ENCODE results near the gene CHD6.
A peak's percentile ranks its signal among the peaks of the same experiment; 100 is the strongest.

Gene CHD6

GRCh38 chr20:41546535-41546934 lies 71.6 kb downstream of the CHD6 start:
- no peak overlapping the region for H3K9ac ChIP-seq (ENCODE audit: low read length)
- no peak overlapping the region for H2BK12ac ChIP-seq (ENCODE audit: low read length in 2 of 2)
- H3K27me3 ChIP-seq (ENCODE audit: control insufficient read depth in 1 of 2, insufficient read depth in 1 of 2, low read length in 2 of 2) = no peaks in the 10 kb centered on the region
- no peak overlapping the region for H3K4me2 ChIP-seq (ENCODE audit: low read length, poor library complexity, severe bottlenecking)
- peaks cover 4% of the 10 kb centered on the region for H3K9me3 ChIP-seq (ENCODE audit: control insufficient read depth, low read length)
- H3K23ac ChIP-seq (ENCODE audit: low read length in 2 of 2) = no peak overlapping the region
- H3K14ac ChIP-seq (ENCODE audit: low read length in 2 of 2) = no peak overlapping the region
- no peak overlapping the region for H2AK5ac ChIP-seq (ENCODE audit: low read length, severe bottlenecking)
- no peak overlapping the region for H4K8ac ChIP-seq (ENCODE audit: low read length)
- no peak overlapping the region for H3K4ac ChIP-seq (ENCODE audit: low read depth in 1 of 2, low read length in 2 of 2)
- H2BK15ac ChIP-seq (ENCODE audit: low read depth, poor library complexity, severe bottlenecking) = no peak overlapping the region
- H3K18ac ChIP-seq (ENCODE audit: low read depth in 1 of 2, low read length in 2 of 2) = no peak overlapping the region
- H3K79me1 ChIP-seq (replicated peaks; ENCODE audit: low read length, poor library complexity, severe bottlenecking) = peaks cover 33% of the 10 kb centered on the region
- H3K4me1 ChIP-seq (ENCODE audit: control insufficient read depth, insufficient read depth, low read depth, low read length) = no peaks in the 10 kb centered on the region
- no peak for DNase-seq
- no peak overlapping the region for H2AFZ ChIP-seq (ENCODE audit: low read depth, low read length)
- no peak overlapping the region for H3K27ac ChIP-seq (ENCODE audit: low read length, poor library complexity, severe bottlenecking)
- H3K4me3 ChIP-seq (ENCODE audit: insufficient read depth in 1 of 2, low read depth in 1 of 2, low read length in 2 of 2) = no peak overlapping the region
- H3K36me3 ChIP-seq (ENCODE audit: control insufficient read depth in 1 of 2, insufficient read depth in 2 of 2, low read depth in 1 of 2, low read length in 2 of 2) = peaks cover 0 to 3% of the 10 kb centered on the region in 2 experiments
- 100% methylated on average over 2 of the region's 4 CpGs for WGBS
- H2BK5ac ChIP-seq (ENCODE audit: low read depth, low read length, poor library complexity, severe bottlenecking) = no peak overlapping the region
- no peak overlapping the region for H4K91ac ChIP-seq (ENCODE audit: low read length)
- H2BK120ac ChIP-seq (ENCODE audit: low read depth, low read length) = no peak overlapping the region

DNA sequence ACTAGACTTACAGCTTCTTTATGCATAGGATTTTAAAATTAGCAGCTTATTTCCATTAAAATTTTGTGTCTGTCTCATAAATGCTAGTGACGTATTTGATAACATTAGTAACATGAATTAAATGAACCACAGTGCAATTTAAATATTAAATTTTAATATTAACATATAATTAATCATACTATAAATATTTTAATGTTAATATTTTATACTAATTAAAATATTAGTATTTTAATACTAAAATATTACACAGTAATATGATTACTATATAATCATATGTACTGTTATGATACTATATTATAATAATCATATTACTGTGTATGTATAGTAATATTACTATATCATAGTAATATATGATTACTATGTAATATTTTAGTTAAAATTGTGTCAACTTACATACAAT lies 73.7 kb downstream of the CHD6 start:
- Histone ChIP-seq H3K36me3 (ENCODE audit: control insufficient read depth in 1 of 2, insufficient read depth in 2 of 2, low read depth in 1 of 2, low read length in 2 of 2) (peaks cover 0 to 3% of the 10 kb centered on the region in 2 experiments), H2AK5ac (ENCODE audit: low read length, severe bottlenecking) (no peak overlapping the region), H3K23ac (ENCODE audit: low read length in 2 of 2) (no peak overlapping the region), H3K4me1 (ENCODE audit: control insufficient read depth, insufficient read depth, low read depth, low read length) (no peaks in the 10 kb centered on the region), H3K14ac (ENCODE audit: low read length in 2 of 2) (no peak overlapping the region), H3K27me3 (ENCODE audit: control insufficient read depth in 1 of 2, insufficient read depth in 1 of 2, low read length in 2 of 2) (no peaks in the 10 kb centered on the region), H3K27ac (ENCODE audit: low read length, poor library complexity, severe bottlenecking) (no peak overlapping the region), H3K9ac (ENCODE audit: low read length) (no peak overlapping the region), H4K8ac (ENCODE audit: low read length) (no peak overlapping the region), H2AFZ (ENCODE audit: low read depth, low read length) (no peak overlapping the region), H2BK15ac (ENCODE audit: low read depth, poor library complexity, severe bottlenecking) (no peak overlapping the region), H3K4ac (ENCODE audit: low read depth in 1 of 2, low read length in 2 of 2) (no peak overlapping the region), H3K79me1 (replicated peaks; ENCODE audit: low read length, poor library complexity, severe bottlenecking) (peaks cover 26% of the 10 kb centered on the region), H3K9me3 (ENCODE audit: control insufficient read depth, low read length) (no peaks in the 10 kb centered on the region), H3K18ac (ENCODE audit: low read depth in 1 of 2, low read length in 2 of 2) (no peak overlapping the region), H3K4me2 (ENCODE audit: low read length, poor library complexity, severe bottlenecking) (no peak overlapping the region), H3K4me3 (ENCODE audit: insufficient read depth in 1 of 2, low read depth in 1 of 2, low read length in 2 of 2) (no peak overlapping the region), H2BK5ac (ENCODE audit: low read depth, low read length, poor library complexity, severe bottlenecking) (no peak overlapping the region), H4K91ac (ENCODE audit: low read length) (no peak overlapping the region), H2BK12ac (ENCODE audit: low read length in 2 of 2) (no peak overlapping the region), H2BK120ac (ENCODE audit: low read depth, low read length) (no peak overlapping the region)
- no CpG with 5 or more reads among the region's 1 CpG for WGBS
- DNase-seq = no peak

- WGBS = 98% methylated on average over 4 of the region's 4 CpGs
- no peak overlapping the region for H3K18ac ChIP-seq (ENCODE audit: low read depth in 1 of 2, low read length in 2 of 2)
- no peak overlapping the region for H4K8ac ChIP-seq (ENCODE audit: low read length)
- no peak overlapping the region for H2BK15ac ChIP-seq (ENCODE audit: low read depth, poor library complexity, severe bottlenecking)
- H3K79me1 ChIP-seq (replicated peaks; ENCODE audit: low read length, poor library complexity, severe bottlenecking) = peaks cover 20% of the 10 kb centered on the region
- no peak overlapping the region for H2BK5ac ChIP-seq (ENCODE audit: low read depth, low read length, poor library complexity, severe bottlenecking)
- H3K9me3 ChIP-seq (ENCODE audit: control insufficient read depth, low read length) = no peaks in the 10 kb centered on the region
- H3K4ac ChIP-seq (ENCODE audit: low read depth in 1 of 2, low read length in 2 of 2) = no peak overlapping the region
- no peak overlapping the region for H3K4me2 ChIP-seq (ENCODE audit: low read length, poor library complexity, severe bottlenecking)
- H3K27me3 ChIP-seq (ENCODE audit: control insufficient read depth in 1 of 2, insufficient read depth in 1 of 2, low read length in 2 of 2) = no peaks in the 10 kb centered on the region
- H2BK12ac ChIP-seq (ENCODE audit: low read length in 2 of 2) = no peak overlapping the region
- H3K4me1 ChIP-seq (ENCODE audit: control insufficient read depth, insufficient read depth, low read depth, low read length) = peaks cover 4% of the 10 kb centered on the region
- no peak overlapping the region for H3K23ac ChIP-seq (ENCODE audit: low read length in 2 of 2)
- DNase-seq = no peak
- H4K91ac ChIP-seq (ENCODE audit: low read length) = no peak overlapping the region
- no peak overlapping the region for H3K27ac ChIP-seq (ENCODE audit: low read length, poor library complexity, severe bottlenecking)
- peak overlapping the region; percentile 8 for H3K9ac ChIP-seq (ENCODE audit: low read length)
- H3K14ac ChIP-seq (ENCODE audit: low read length in 2 of 2) = no peak overlapping the region
- H3K4me3 ChIP-seq (ENCODE audit: insufficient read depth in 1 of 2, low read depth in 1 of 2, low read length in 2 of 2) = no peak overlapping the region
- no peak overlapping the region for H2BK120ac ChIP-seq (ENCODE audit: low read depth, low read length)
- no peak overlapping the region for H2AK5ac ChIP-seq (ENCODE audit: low read length, severe bottlenecking)
- no peak overlapping the region for H2AFZ ChIP-seq (ENCODE audit: low read depth, low read length)
- peaks cover 5 to 15% of the 10 kb centered on the region in 2 experiments for H3K36me3 ChIP-seq (ENCODE audit: control insufficient read depth in 1 of 2, insufficient read depth in 2 of 2, low read depth in 1 of 2, low read length in 2 of 2)
Measured at GRCh38 chr20:41540918-41541317, 77.3 kb downstream of the CHD6 start.

DNA sequence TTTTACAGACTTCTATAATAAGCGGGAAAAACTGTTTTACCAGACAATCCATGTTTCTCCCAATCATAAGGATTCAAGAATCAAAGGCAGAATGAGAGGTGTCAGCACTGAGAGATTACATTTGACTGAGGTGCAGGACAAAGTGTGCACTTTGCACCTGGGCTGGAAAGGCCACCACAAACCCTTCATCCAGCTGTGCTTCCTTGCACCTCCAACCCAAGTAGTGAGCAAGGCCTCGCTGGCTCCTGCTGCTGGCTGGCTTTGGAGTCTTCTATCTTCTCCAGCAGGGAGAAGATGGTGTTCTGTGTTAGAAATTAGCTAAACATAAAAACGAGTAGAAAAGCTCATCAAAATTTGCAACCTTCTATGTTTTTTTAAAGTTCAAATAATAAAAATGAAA lies 77.7 kb downstream of the CHD6 start:
- no peak overlapping the region for H3K18ac ChIP-seq (ENCODE audit: low read depth in 1 of 2, low read length in 2 of 2)
- no peak overlapping the region for H3K4me2 ChIP-seq (ENCODE audit: low read length, poor library complexity, severe bottlenecking)
- H2AK5ac ChIP-seq (ENCODE audit: low read length, severe bottlenecking) = no peak overlapping the region
- H2AFZ ChIP-seq (ENCODE audit: low read depth, low read length) = no peak overlapping the region
- H3K9me3 ChIP-seq (ENCODE audit: control insufficient read depth, low read length) = no peaks in the 10 kb centered on the region
- no peak overlapping the region for H3K9ac ChIP-seq (ENCODE audit: low read length)
- peaks cover 5 to 15% of the 10 kb centered on the region in 2 experiments for H3K36me3 ChIP-seq (ENCODE audit: control insufficient read depth in 1 of 2, insufficient read depth in 2 of 2, low read depth in 1 of 2, low read length in 2 of 2)
- H3K79me1 ChIP-seq (replicated peaks; ENCODE audit: low read length, poor library complexity, severe bottlenecking) = peaks cover 18% of the 10 kb centered on the region
- H4K8ac ChIP-seq (ENCODE audit: low read length) = no peak overlapping the region
- no peak overlapping the region for H2BK12ac ChIP-seq (ENCODE audit: low read length in 2 of 2)
- no peak overlapping the region for H3K4me3 ChIP-seq (ENCODE audit: insufficient read depth in 1 of 2, low read depth in 1 of 2, low read length in 2 of 2)
- H3K27me3 ChIP-seq (ENCODE audit: control insufficient read depth in 1 of 2, insufficient read depth in 1 of 2, low read length in 2 of 2) = no peaks in the 10 kb centered on the region
- no peak overlapping the region for H3K27ac ChIP-seq (ENCODE audit: low read length, poor library complexity, severe bottlenecking)
- WGBS = no CpG with 5 or more reads among the region's 3 CpGs
- no peak overlapping the region for H3K4ac ChIP-seq (ENCODE audit: low read depth in 1 of 2, low read length in 2 of 2)
- no peak for DNase-seq
- no peak overlapping the region for H3K23ac ChIP-seq (ENCODE audit: low read length in 2 of 2)
- no peak overlapping the region for H2BK5ac ChIP-seq (ENCODE audit: low read depth, low read length, poor library complexity, severe bottlenecking)
- no peak overlapping the region for H3K14ac ChIP-seq (ENCODE audit: low read length in 2 of 2)
- H4K91ac ChIP-seq (ENCODE audit: low read length) = no peak overlapping the region
- peaks cover 4% of the 10 kb centered on the region for H3K4me1 ChIP-seq (ENCODE audit: control insufficient read depth, insufficient read depth, low read depth, low read length)
- H2BK120ac ChIP-seq (ENCODE audit: low read depth, low read length) = no peak overlapping the region
- no peak overlapping the region for H2BK15ac ChIP-seq (ENCODE audit: low read depth, poor library complexity, severe bottlenecking)
